ENCODE results near the gene DIDO1.

GRCh38 chr20:62836967-62837490 lies 89.3 kb downstream of the DIDO1 start:
- no peak for TF ChIP-seq CTCF (IDR thresholded peaks at IDR 0.05)
- TF ChIP-seq EZH2 (IDR thresholded peaks at IDR 0.05; ENCODE audit: borderline replicate concordance, insufficient read depth, low read depth, low read length, poor library complexity, severe bottlenecking) = no peak

Measured in B cell (primary cell).